Gastrocnemius medialis (tissue), 4 donors: Measurements from ENCODE around the gene CNTD1.

Source experiments
- POLR2A ChIP-seq, 2 donors: fragments of 450-650 bp; IDR thresholded peaks; one replicate each; pipeline ENCODE4 v1.6.1; 2017; ENCODE audit warnings: antibody characterized with exemption in 2 of 2, mild to moderate bottlenecking in 2 of 2, moderate library complexity in 2 of 2
- TF ChIP-seq, protein P1 (sequence below), 5 experiments: fragments of 450-650 bp in 3 of 5; fragments of 200-600 bp in 2 of 5; sonication (generic) in 2 of 5; IDR thresholded peaks in 4 of 5; conservative IDR thresholded peaks in 1 of 5; 1 replicate in 4 of 5; 2 replicates in 1 of 5; pipeline ENCODE4 v1.5.1; 2016 to 2019; ENCODE audit warnings: antibody characterized with exemption in 5 of 5, mild to moderate bottlenecking in 3 of 5, moderate library complexity in 3 of 5

DNA sequence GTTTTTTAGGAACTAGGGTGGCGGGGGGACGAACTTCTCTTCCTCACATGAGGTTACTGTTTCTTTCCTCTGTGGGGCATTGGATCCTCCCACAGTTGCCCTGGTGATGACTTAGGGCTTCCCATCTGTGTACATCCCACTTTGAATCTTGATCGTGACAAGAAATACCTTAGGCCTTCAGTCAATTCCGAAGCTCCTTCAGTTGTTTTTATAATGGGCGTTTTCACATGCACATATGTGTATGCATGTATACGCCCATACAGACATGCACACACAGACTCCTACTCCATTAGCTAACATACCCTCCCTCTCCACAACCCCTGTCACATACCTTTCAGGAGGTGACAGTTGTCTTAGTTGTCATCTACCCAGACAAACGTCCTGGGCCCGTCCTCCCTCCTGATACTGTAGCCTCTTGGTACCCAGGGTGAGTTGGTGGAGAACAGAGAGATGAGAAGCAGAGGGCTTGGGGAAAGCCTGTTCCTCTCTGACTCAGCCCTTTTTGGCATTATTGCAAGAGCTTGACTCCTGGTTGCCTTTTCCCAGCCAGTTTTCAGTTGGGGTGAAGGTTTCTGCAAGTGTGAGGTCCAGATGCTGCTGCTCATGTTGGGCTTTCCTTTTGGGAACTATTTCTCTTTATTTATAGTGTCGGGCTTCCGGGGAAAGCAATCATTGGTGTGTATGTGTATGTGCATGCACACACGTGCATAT, 43.5 kb downstream of the CNTD1 start:
- TF ChIP-seq, protein P1, sequence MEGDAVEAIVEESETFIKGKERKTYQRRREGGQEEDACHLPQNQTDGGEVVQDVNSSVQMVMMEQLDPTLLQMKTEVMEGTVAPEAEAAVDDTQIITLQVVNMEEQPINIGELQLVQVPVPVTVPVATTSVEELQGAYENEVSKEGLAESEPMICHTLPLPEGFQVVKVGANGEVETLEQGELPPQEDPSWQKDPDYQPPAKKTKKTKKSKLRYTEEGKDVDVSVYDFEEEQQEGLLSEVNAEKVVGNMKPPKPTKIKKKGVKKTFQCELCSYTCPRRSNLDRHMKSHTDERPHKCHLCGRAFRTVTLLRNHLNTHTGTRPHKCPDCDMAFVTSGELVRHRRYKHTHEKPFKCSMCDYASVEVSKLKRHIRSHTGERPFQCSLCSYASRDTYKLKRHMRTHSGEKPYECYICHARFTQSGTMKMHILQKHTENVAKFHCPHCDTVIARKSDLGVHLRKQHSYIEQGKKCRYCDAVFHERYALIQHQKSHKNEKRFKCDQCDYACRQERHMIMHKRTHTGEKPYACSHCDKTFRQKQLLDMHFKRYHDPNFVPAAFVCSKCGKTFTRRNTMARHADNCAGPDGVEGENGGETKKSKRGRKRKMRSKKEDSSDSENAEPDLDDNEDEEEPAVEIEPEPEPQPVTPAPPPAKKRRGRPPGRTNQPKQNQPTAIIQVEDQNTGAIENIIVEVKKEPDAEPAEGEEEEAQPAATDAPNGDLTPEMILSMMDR (IDR thresholded peaks at IDR 0.05 in 4 of 5, conservative IDR thresholded peaks at IDR 0.05 in 1 of 5) = no peak
- no peak for TF ChIP-seq POLR2A (IDR thresholded peaks at IDR 0.05)
